T-helper 1 cell (primary cell): ENCODE data around the gene STRIP2.
A peak's percentile ranks its signal among the peaks of the same experiment; 100 is the strongest.
"Not testable (repeated sequence)": the region's sequence is repeated elsewhere in the genome, so short reads cannot be mapped to it uniquely, and the experiment has no call there.

Experiments used
- DNase-seq, 5 donors: peaks; one replicate each; pipeline ENCODE4 v3.0.0-alpha.2; 2012 to 2020
- total RNA-seq, 4 donors: gene quantifications; one replicate each; lab custom pipeline; 2026; lab: John Stamatoyannopoulos, UW

STRIP2 gene
- total RNA-seq, result 0.61 to 1.5 (median 1.1) reads per million in 4 donors

- peak; percentile 83 to 92 (median 87) for DNase-seq
Observed at GRCh38 chr7:129433847-129434674, at the start of gene STRIP2. STRIP2 (plus strand) TSS chr7:129434432; CDS start chr7:129434473, 41 bp downstream.

- no peak for DNase-seq
Observed at GRCh38 chr7:129385116-129385515, 49.1 kb upstream of the STRIP2 start.

- DNase-seq, result no peak
Observed at GRCh38 chr7:129385598-129385997, 48.6 kb upstream of the STRIP2 start.

GRCh38 chr7:129386506-129386905, 47.7 kb upstream of the STRIP2 start:
- peak in 1 of 5 donors; percentile 37 for DNase-seq

GRCh38 chr7:129387537-129387936, 46.7 kb upstream of the STRIP2 start:
- DNase-seq, result no peak

- no peak for DNase-seq
Observed at GRCh38 chr7:129388333-129389098, 45.7 kb upstream of the STRIP2 start.

- no peak for DNase-seq
Observed at GRCh38 chr7:129389829-129390228, 44.4 kb upstream of the STRIP2 start.

GRCh38 chr7:129390314-129390713, 43.9 kb upstream of the STRIP2 start:
- no peak for DNase-seq

GRCh38 chr7:129391546-129392171, 42.6 kb upstream of the STRIP2 start:
- no peak for DNase-seq

- DNase-seq, result no peak
Observed at GRCh38 chr7:129393255-129393654, 41.0 kb upstream of the STRIP2 start.

GRCh38 chr7:129394101-129394500, 40.1 kb upstream of the STRIP2 start:
- DNase-seq, result no peak

- no peak for DNase-seq
Observed at GRCh38 chr7:129394982-129395914, 39.0 kb upstream of the STRIP2 start.

GRCh38 chr7:129401228-129401966, 32.8 kb upstream of the STRIP2 start:
- no peak for DNase-seq

- DNase-seq, result peak in 1 of 5 donors; percentile 34
Observed at GRCh38 chr7:129401967-129402860, 32.0 kb upstream of the STRIP2 start.

- DNase-seq, result no peak
Observed at GRCh38 chr7:129405527-129405926, 28.7 kb upstream of the STRIP2 start.

- not testable (repeated sequence) for DNase-seq
Observed at GRCh38 chr7:129410238-129410637, 24.0 kb upstream of the STRIP2 start.

- DNase-seq, result no peak
Observed at GRCh38 chr7:129412501-129412900, 21.7 kb upstream of the STRIP2 start.

GRCh38 chr7:129417073-129417472, 17.2 kb upstream of the STRIP2 start:
- DNase-seq, result no peak

GRCh38 chr7:129421717-129422250, 12.4 kb upstream of the STRIP2 start:
- DNase-seq, result no peak

- no peak for DNase-seq
Observed at GRCh38 chr7:129422727-129423126, 11.5 kb upstream of the STRIP2 start.
